ENCODE measurements around the gene OSR1.

DNA sequence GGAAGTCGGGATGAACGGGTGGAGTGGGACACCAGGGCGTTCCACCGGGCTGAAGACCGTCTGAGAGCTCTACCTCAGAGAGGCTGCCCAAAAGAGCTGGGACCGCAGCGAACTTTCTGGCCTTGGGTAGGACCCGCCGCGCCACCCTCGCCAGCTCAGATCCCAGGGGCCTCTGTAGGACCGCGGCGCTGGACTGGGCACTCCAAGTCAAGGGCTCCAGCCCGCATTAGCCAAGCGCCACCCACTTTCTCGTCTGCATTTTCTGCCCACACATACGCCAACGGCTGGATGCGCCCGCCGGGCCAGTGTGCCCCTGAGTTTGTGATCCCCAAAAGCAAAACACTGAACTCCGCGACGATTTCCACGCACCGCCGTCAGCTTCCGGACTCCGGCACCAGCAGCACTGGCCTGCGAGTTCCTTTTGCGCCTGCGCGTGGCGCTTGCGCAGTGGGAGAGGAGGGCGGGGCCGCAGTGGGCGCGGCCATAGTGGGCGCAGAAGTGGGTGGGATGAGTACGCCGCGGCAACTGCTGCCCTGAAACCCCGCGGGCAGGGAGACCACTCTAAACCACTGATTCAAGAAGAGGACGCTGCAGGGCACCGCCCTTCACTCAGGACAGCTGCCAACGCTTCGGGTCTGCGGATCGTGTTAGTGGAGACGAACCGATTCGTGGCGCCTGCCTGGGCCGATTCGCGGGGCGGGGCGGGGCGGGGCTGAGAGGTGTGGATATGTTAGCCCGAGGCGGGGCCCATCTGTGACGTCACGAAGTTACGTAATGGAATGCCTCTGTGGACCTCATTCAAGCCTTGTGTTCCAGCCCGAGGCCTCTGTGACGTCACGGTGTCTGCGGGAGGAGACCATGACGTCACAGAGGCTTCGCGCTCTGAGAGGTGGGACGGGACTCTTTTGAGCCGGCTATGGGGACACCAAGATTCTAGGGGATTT is 10.5 kb downstream of the OSR1 start:
- TF ChIP-seq, protein P1, sequence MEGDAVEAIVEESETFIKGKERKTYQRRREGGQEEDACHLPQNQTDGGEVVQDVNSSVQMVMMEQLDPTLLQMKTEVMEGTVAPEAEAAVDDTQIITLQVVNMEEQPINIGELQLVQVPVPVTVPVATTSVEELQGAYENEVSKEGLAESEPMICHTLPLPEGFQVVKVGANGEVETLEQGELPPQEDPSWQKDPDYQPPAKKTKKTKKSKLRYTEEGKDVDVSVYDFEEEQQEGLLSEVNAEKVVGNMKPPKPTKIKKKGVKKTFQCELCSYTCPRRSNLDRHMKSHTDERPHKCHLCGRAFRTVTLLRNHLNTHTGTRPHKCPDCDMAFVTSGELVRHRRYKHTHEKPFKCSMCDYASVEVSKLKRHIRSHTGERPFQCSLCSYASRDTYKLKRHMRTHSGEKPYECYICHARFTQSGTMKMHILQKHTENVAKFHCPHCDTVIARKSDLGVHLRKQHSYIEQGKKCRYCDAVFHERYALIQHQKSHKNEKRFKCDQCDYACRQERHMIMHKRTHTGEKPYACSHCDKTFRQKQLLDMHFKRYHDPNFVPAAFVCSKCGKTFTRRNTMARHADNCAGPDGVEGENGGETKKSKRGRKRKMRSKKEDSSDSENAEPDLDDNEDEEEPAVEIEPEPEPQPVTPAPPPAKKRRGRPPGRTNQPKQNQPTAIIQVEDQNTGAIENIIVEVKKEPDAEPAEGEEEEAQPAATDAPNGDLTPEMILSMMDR (IDR thresholded peaks at IDR 0.05), result peak; percentile 3
- TF ChIP-seq EZH2 (IDR thresholded peaks at IDR 0.05) (no peak), EZH2phosphoT487 (IDR thresholded peaks at IDR 0.05) (no peak)

All from neural progenitor cell (in vitro differentiated cells).